ENCODE measurements around the gene HDAC4.
"Not testable (repeated sequence)": the region's sequence is repeated elsewhere in the genome, so short reads cannot be mapped to it uniquely, and the experiment has no call there.

The HDAC4 gene

GRCh38 chr2:239285071-239285931 is 115.5 kb downstream of the HDAC4 start:
- no peaks in the 10 kb centered on the region for H3K9me3 ChIP-seq (ENCODE audit: insufficient read depth, low read depth, low read length)
- H3K27me3 ChIP-seq (ENCODE audit: insufficient read depth, low read length): no peaks in the 10 kb centered on the region
- no peak overlapping the region for H3K4me3 ChIP-seq (ENCODE audit: low read length)
- no peaks in the 10 kb centered on the region for H3K36me3 ChIP-seq (ENCODE audit: insufficient read depth, low read length)
- WGBS: 63% methylated on average over 26 of the region's 26 CpGs
- peaks cover 40% of the 10 kb centered on the region for H3K4me1 ChIP-seq (ENCODE audit: insufficient read depth, low read length)
- H3K27ac ChIP-seq (ENCODE audit: low read depth, low read length): no peak overlapping the region
- no peak overlapping the region for H3K9ac ChIP-seq (ENCODE audit: low read depth, low read length)

DNA sequence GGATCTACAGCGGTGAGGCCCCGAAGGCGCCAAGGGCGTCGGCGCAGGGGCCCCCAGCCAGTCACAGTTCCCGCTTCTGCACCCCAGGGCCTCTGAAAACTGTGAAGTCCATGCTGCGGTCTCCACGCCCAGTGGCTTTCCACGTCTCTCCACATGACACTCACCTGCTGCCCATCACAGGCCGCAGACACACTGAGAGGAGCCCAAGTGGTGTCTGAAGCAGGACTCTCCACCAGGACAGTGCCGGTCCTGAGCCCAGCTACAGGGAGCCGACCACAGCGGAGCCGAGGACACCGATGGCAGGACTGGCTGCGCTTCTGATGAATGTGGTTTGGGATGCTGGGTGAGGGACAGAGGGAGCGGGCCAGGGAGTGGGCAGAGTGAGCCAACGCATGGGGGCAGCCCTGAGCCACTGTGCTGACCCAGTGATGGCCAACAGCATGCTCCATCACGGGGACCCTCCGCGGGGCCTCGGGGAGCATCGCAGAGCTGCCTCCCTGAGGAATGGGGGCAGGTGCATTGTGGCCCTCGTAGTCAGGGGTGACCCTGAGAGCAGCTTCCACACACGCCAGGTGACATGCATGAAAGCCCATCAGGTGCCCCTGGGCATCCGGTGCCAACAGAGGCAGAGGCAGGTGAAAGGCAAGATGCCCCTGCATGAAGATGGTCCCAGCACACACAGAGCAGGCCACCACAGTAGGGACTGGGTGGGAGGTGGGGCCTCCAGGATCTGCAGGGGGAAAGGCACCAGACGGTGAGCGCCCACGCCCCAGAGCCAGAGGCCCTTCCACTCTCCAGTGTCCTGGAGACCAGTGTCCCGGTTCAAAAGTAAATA is 116.6 kb downstream of the HDAC4 start:
- H3K36me3 ChIP-seq (ENCODE audit: insufficient read depth, low read length): no peaks in the 10 kb centered on the region
- H3K27ac ChIP-seq (ENCODE audit: low read depth, low read length): no peak overlapping the region
- WGBS: 94% methylated on average over 31 of the region's 31 CpGs
- no peaks in the 10 kb centered on the region for H3K27me3 ChIP-seq (ENCODE audit: insufficient read depth, low read length)
- H3K4me3 ChIP-seq (ENCODE audit: low read length): no peak overlapping the region
- H3K9me3 ChIP-seq (ENCODE audit: insufficient read depth, low read depth, low read length): no peaks in the 10 kb centered on the region
- peaks cover 31% of the 10 kb centered on the region for H3K4me1 ChIP-seq (ENCODE audit: insufficient read depth, low read length)
- no peak overlapping the region for H3K9ac ChIP-seq (ENCODE audit: low read depth, low read length)

- peaks cover 24% of the 10 kb centered on the region for H3K4me1 ChIP-seq (ENCODE audit: insufficient read depth, low read length)
- H3K27me3 ChIP-seq (ENCODE audit: insufficient read depth, low read length): no peaks in the 10 kb centered on the region
- H3K9ac ChIP-seq (ENCODE audit: low read depth, low read length): no peak overlapping the region
- H3K9me3 ChIP-seq (ENCODE audit: insufficient read depth, low read depth, low read length): no peaks in the 10 kb centered on the region
- WGBS: 95% methylated on average over 29 of the region's 29 CpGs
- no peak overlapping the region for H3K4me3 ChIP-seq (ENCODE audit: low read length)
- H3K36me3 ChIP-seq (ENCODE audit: insufficient read depth, low read length): no peaks in the 10 kb centered on the region
- no peak overlapping the region for H3K27ac ChIP-seq (ENCODE audit: low read depth, low read length)
These were observed 117.4 kb downstream of the HDAC4 start for GRCh38 chr2:239283288-239283945.

DNA sequence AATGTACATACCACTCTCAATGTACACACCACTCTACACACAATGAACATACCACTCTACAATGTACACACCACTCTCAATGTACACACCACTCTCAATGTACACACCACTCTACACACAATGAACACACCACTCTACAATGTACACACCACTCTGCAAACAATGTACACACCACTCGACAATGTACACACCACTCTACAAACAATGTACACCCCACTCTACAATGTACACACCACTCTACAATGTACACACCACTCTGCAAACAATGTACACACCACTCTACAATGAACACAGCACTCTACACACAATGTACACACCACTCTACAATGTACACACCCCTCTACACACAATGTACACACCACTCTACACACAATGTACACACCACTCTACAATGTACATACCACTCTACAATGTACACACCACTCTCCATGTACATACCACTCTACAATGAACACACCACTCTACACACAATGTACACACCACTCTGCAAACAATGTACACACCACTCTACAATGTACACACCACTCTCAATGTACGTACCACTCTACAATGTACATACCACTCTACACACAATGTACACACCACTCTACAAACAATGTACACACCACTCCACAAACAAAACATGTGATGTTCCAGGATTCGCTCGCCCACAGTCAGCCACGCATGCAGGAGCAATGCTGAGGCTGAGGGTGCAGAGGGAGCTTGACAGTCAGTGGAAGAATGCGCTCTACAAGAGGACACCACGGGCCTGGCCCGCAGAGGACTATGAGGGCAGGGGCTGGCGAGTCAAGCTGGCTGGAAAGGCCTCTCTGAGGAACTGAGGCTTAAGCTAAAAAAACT is 118.2 kb downstream of the HDAC4 start:
- Histone ChIP-seq H3K9me3 (ENCODE audit: insufficient read depth, low read depth, low read length) (no peaks in the 10 kb centered on the region), H3K4me3 (ENCODE audit: low read length) (no peak overlapping the region), H3K4me1 (ENCODE audit: insufficient read depth, low read length) (peaks cover 18% of the 10 kb centered on the region), H3K36me3 (ENCODE audit: insufficient read depth, low read length) (no peaks in the 10 kb centered on the region), H3K27ac (ENCODE audit: low read depth, low read length) (no peak overlapping the region), H3K9ac (ENCODE audit: low read depth, low read length) (no peak overlapping the region), H3K27me3 (ENCODE audit: insufficient read depth, low read length) (no peaks in the 10 kb centered on the region)
- 94% methylated on average over 9 of the region's 9 CpGs for WGBS

DNA sequence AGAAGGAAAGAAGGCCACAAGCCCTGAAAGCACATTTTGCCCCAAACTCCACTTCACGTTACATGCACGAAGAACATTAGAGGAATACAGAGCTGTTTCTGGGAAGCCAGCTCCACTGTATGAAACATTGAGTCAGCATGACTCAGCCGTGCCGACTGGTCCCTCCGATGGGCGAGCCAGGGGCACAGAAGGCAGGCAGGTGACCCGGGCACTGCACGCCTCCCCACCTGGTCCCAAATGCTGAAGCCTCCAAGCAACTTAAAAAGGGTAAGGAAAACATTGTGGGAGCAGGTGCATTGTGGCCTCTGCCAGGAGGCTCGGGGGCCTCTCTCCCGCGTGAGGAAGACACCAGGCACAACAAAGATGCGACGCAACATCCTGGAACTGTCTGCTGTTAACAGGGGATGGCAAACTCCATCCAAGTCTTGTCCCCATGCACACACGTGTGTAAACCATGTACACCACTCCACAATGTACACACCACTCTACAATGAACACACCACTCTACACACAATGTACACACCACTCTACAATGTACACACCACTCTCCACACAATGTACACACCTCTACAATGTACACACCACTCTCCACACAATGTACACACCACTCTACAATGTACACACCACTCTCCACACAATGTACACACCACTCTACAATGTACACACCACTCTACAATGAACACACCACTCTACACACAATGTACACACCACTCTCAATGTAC is 120.4 kb downstream of the HDAC4 start:
- not testable (repeated sequence) for H3K4me3 ChIP-seq (ENCODE audit: low read length); H3K4me1 ChIP-seq (ENCODE audit: insufficient read depth, low read length); H3K36me3 ChIP-seq (ENCODE audit: insufficient read depth, low read length); H3K27me3 ChIP-seq (ENCODE audit: insufficient read depth, low read length); H3K9ac ChIP-seq (ENCODE audit: low read depth, low read length); H3K27ac ChIP-seq (ENCODE audit: low read depth, low read length); H3K9me3 ChIP-seq (ENCODE audit: insufficient read depth, low read depth, low read length)
- WGBS: 96% methylated on average over 14 of the region's 14 CpGs

DNA sequence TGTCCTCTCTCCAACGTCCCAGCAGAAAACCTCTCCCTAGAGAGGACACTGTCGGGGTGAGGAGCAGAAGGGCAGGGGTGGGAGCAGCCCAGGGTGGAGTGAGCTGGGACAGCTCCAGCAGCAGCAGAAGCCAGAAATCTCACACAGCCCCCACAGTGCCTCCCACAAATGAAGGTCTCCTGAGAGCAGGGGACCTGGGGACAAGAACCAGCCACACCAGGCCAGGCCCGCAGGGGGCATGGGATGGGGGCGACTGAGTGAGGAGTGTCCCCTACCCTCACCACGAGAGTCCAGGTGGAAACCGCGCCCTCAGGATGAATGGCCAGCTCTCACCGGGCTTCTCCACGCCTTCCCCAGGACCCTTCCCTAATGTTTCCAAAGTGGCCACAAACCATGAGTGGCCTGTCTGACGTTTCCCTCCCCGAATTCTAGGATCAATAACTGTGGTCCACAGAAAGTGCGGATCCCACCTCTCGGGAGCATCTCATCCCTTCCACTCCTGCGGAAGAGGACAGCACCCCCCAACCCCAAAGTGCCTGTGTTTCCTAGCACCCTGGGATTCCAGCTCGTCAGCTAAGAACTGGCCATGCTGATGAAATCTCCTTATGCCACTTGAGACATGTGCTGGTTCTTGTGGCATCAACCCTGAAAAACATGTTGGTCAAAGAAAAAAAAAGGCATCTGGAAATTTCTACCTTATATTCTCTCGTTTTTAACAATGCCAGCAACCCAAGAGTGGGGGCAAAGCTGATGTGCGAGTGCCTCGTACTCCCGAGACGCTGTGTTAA is 121.1 kb downstream of the HDAC4 start:
- 91% methylated on average over 20 of the region's 20 CpGs for WGBS
- Histone ChIP-seq H3K4me1 (ENCODE audit: insufficient read depth, low read length) (peaks cover 3% of the 10 kb centered on the region; the same call in 1 of the 2 replicates), H3K27me3 (ENCODE audit: insufficient read depth, low read length) (no peaks in the 10 kb centered on the region), H3K4me3 (ENCODE audit: low read length) (no peak overlapping the region), H3K27ac (ENCODE audit: low read depth, low read length) (no peak overlapping the region), H3K9me3 (ENCODE audit: insufficient read depth, low read depth, low read length) (no peaks in the 10 kb centered on the region), H3K9ac (ENCODE audit: low read depth, low read length) (no peak overlapping the region), H3K36me3 (ENCODE audit: insufficient read depth, low read length) (no peaks in the 10 kb centered on the region)

- Histone ChIP-seq H3K9me3 (ENCODE audit: insufficient read depth, low read depth, low read length) (no peaks in the 10 kb centered on the region), H3K27me3 (ENCODE audit: insufficient read depth, low read length) (no peaks in the 10 kb centered on the region), H3K9ac (ENCODE audit: low read depth, low read length) (no peak overlapping the region), H3K4me3 (ENCODE audit: low read length) (no peak overlapping the region), H3K4me1 (ENCODE audit: insufficient read depth, low read length) (0 out of 2 replicates have a peak, but pooled peaks cover 8% of the 10 kb centered on the region), H3K27ac (ENCODE audit: low read depth, low read length) (no peak overlapping the region), H3K36me3 (ENCODE audit: insufficient read depth, low read length) (no peaks in the 10 kb centered on the region)
- 89% methylated on average over 4 of the region's 4 CpGs for WGBS
These were observed 121.9 kb downstream of the HDAC4 start for GRCh38 chr2:239278941-239279365.

GRCh38 chr2:239278361-239278760 is 122.5 kb downstream of the HDAC4 start:
- no peaks in the 10 kb centered on the region for H3K36me3 ChIP-seq (ENCODE audit: insufficient read depth, low read length)
- H3K4me3 ChIP-seq (ENCODE audit: low read length): no peak overlapping the region
- 0 out of 2 replicates have a peak, but pooled peaks cover 8% of the 10 kb centered on the region for H3K4me1 ChIP-seq (ENCODE audit: insufficient read depth, low read length)
- H3K9me3 ChIP-seq (ENCODE audit: insufficient read depth, low read depth, low read length): no peaks in the 10 kb centered on the region
- 96% methylated on average over 7 of the region's 7 CpGs for WGBS
- H3K27me3 ChIP-seq (ENCODE audit: insufficient read depth, low read length): no peaks in the 10 kb centered on the region
- H3K27ac ChIP-seq (ENCODE audit: low read depth, low read length): no peak overlapping the region
- H3K9ac ChIP-seq (ENCODE audit: low read depth, low read length): no peak overlapping the region

- H3K27ac ChIP-seq (ENCODE audit: low read depth, low read length): no peak overlapping the region
- WGBS: 89% methylated on average over 27 of the region's 27 CpGs
- 0 out of 2 replicates have a peak, but pooled peaks cover 8% of the 10 kb centered on the region for H3K4me1 ChIP-seq (ENCODE audit: insufficient read depth, low read length)
These were observed 123.3 kb downstream of the HDAC4 start for GRCh38 chr2:239277401-239278085.

More at GRCh38 chr2:239277401-239278085, 123.3 kb downstream of the HDAC4 start:
- no peaks in the 10 kb centered on the region for H3K9me3 ChIP-seq (ENCODE audit: insufficient read depth, low read depth, low read length)
- no peaks in the 10 kb centered on the region for H3K27me3 ChIP-seq (ENCODE audit: insufficient read depth, low read length)
- no peak overlapping the region for H3K4me3 ChIP-seq (ENCODE audit: low read length)
- H3K9ac ChIP-seq (ENCODE audit: low read depth, low read length): no peak overlapping the region
- H3K36me3 ChIP-seq (ENCODE audit: insufficient read depth, low read length): no peaks in the 10 kb centered on the region
